ENCODE measurements around the gene LTC4S. TPM values are rescaled to one million over a fixed set of nuclear protein-coding genes. Genes with fewer than 3 reads are reported as not detected.

The LTC4S gene
- total RNA-seq, 1 experiment from 2014 or later: 2.2 TPM

DNA sequence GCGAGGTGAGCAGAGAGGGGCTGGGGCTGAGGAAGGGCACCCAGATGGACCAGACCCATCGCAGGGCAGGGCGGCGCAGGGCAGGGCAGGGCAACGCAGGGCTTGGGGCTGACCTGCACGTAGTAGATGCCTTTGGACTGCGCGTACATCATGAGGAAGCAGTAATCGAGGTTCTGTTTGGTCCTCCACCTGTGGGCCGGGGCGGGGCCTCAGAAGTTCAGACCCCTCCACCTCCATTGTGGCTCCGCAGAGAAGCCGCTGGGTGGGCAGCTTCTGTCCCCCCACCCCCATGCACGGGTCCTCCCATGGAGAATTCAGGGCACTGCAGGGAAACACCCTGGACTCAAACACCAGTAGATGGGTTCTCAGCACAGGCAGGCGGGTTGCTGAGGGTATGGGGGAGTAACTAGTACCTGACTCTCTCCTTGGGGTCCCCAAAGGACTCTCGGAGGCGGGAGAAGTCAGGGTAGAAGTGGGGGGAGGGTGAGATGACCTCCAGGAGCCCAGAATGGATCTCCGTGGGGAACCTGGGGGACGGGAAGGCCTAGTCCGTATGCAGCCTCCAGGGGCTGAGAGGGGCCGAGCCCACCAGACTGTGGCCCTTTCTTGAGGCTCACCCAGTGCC is 6.4 kb downstream of the LTC4S start:
- ChIA-PET POLR2A (interaction anchor here (0.9 kb wide), 1 partner anchor 21 kb away, joined by 3 read pairs; the partner anchor contains the start of gene SQSTM1), CTCF (interaction anchor here (0.6 kb wide), 1 partner anchor 34 kb away, joined by 3 read pairs; no protein-coding TSS in a partner anchor)
- Mint-ChIP-seq H3K36me3 (ENCODE audit: insufficient read depth, unreplicated experiment) (peaks cover 55% of the 10 kb centered on the region), H3K27me3 (ENCODE audit: insufficient read depth, unreplicated experiment) (no peaks in the 10 kb centered on the region), H3K9me3 (ENCODE audit: unreplicated experiment) (no peaks in the 10 kb centered on the region), H3K27ac (ENCODE audit: low read depth, unreplicated experiment) (no peak overlapping the region), H3K4me1 (ENCODE audit: insufficient read depth, unreplicated experiment) (peaks cover 32% of the 10 kb centered on the region), H3K4me3 (ENCODE audit: unreplicated experiment) (no peak overlapping the region)
- intact Hi-C loops (cut with micrococcal nuclease): no loop called here
- no TSS peak for BruUV-seq (replicated peaks)
- TF ChIP-seq, protein P1, sequence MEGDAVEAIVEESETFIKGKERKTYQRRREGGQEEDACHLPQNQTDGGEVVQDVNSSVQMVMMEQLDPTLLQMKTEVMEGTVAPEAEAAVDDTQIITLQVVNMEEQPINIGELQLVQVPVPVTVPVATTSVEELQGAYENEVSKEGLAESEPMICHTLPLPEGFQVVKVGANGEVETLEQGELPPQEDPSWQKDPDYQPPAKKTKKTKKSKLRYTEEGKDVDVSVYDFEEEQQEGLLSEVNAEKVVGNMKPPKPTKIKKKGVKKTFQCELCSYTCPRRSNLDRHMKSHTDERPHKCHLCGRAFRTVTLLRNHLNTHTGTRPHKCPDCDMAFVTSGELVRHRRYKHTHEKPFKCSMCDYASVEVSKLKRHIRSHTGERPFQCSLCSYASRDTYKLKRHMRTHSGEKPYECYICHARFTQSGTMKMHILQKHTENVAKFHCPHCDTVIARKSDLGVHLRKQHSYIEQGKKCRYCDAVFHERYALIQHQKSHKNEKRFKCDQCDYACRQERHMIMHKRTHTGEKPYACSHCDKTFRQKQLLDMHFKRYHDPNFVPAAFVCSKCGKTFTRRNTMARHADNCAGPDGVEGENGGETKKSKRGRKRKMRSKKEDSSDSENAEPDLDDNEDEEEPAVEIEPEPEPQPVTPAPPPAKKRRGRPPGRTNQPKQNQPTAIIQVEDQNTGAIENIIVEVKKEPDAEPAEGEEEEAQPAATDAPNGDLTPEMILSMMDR (IDR thresholded peaks at IDR 0.05; ENCODE audit: unreplicated experiment): no peak
- DNase-seq (ENCODE audit: unreplicated experiment): no peak

DNA sequence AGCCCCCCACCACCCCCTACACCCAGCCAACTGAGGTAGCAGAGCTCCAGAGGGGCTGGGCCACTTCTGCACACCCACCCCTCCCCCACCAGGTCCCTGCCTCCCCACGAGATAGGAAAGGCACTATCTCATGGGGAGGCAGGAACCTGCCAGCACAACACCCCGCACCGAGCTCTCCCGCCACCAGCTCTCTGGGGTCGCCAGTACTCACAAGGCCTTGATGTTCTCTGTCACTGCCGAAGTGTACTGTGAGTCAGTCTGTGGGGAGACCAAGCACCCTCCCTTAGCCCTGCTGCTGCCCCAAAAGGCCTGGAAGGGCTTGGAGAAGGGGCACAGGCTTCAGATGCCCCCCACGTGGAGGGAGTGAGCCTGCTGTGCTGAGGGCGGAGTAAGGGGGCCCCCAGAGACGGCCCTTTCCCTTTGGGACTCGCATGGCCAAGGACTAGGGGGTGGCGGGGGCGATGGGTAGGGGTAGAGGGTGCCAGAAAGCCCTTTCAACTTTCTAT is 7.0 kb downstream of the LTC4S start:
- Mint-ChIP-seq H3K27me3 (ENCODE audit: insufficient read depth, unreplicated experiment) (no peaks in the 10 kb centered on the region), H3K4me1 (ENCODE audit: insufficient read depth, unreplicated experiment) (peaks cover 32% of the 10 kb centered on the region), H3K36me3 (ENCODE audit: insufficient read depth, unreplicated experiment) (peaks cover 52% of the 10 kb centered on the region), H3K27ac (ENCODE audit: low read depth, unreplicated experiment) (no peak overlapping the region), H3K4me3 (ENCODE audit: unreplicated experiment) (no peak overlapping the region), H3K9me3 (ENCODE audit: unreplicated experiment) (no peaks in the 10 kb centered on the region)
- TF ChIP-seq, protein P1 (IDR thresholded peaks at IDR 0.05; ENCODE audit: unreplicated experiment): no peak
- POLR2A ChIA-PET: interaction anchor here (0.9 kb wide), 1 partner anchor 20 kb away, joined by 3 read pairs; the partner anchor contains the start of gene SQSTM1
- CTCF ChIA-PET: interaction anchor here (0.6 kb wide), 1 partner anchor 34 kb away, joined by 3 read pairs; no protein-coding TSS in a partner anchor
- intact Hi-C loops (cut with micrococcal nuclease): no loop called here
- no peak for DNase-seq (ENCODE audit: unreplicated experiment)
- BruUV-seq (replicated peaks): no TSS peak

DNA sequence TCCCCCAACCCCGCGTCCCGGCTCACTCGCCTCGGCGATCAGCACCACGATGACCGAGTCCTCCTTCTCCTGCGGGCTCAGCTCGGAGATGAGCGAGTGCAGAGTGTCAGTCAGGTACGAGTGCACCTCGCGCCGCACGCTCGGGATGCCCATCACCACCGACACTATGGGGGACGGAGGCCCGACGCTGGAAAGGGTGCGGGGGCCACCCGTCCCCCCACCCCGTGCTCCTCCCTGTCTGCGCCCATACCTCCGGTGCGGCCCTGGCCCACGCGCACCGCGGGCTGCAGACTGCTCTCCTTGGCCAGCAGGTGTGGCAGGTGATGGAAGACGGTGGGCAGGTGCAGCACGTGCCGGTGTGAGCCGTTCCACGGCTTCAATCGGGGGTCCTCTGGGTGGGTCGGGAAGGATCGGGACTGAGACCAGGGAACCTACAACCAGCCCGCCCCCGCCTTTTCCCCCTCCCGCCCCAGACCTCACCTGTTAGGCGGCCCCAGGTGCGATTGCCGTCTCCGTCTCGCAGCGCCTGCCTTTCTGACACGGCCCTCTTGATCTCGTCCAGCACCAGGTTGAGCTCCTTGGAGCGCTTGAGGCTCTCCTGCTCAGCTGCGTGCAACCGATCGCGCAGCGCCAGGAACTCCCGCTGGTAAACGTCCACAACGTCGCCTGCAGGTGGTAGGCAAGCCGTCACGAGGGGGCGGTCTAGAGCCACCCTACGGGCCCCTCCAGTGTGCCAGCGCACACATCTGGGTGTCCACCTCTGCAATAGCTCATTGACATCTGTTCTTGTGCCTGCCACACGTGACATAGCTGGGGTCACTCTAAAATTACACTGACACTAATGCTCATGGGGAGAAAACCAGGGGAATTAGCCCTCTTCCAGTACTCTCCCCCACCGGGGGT is 7.8 kb downstream of the LTC4S start:
- Mint-ChIP-seq H3K9me3 (ENCODE audit: unreplicated experiment) (no peaks in the 10 kb centered on the region), H3K4me1 (ENCODE audit: insufficient read depth, unreplicated experiment) (peaks cover 31% of the 10 kb centered on the region), H3K36me3 (ENCODE audit: insufficient read depth, unreplicated experiment) (peaks cover 50% of the 10 kb centered on the region), H3K27me3 (ENCODE audit: insufficient read depth, unreplicated experiment) (no peaks in the 10 kb centered on the region), H3K27ac (ENCODE audit: low read depth, unreplicated experiment) (no peak overlapping the region), H3K4me3 (ENCODE audit: unreplicated experiment) (no peak overlapping the region)
- no peak for DNase-seq (ENCODE audit: unreplicated experiment)
- ChIA-PET POLR2A (interaction anchor here (0.6 to 2.4 kb wide), 2 partner anchors 19 to 44 kb away, joined by 3 to 5 read pairs; partner anchors contain the start of gene SQSTM1), CTCF (interaction anchor here (0.6 to 0.7 kb wide), 2 partner anchors 36 to 51 kb away, joined by 3 to 5 read pairs; no protein-coding TSS in a partner anchor)
- intact Hi-C loops (cut with micrococcal nuclease): no loop called here
- no TSS peak for BruUV-seq (replicated peaks)
- TF ChIP-seq, protein P1 (IDR thresholded peaks at IDR 0.05; ENCODE audit: unreplicated experiment): peak; percentile 31
